Stomach (tissue), 4 donors: ENCODE results near the gene C15orf39.

ENCODE experiments used
- POLR2A ChIP-seq, 4 donors: fragments of 450-650 bp; IDR thresholded peaks; one replicate each; pipeline ENCODE4 v1.6.1; 2016; ENCODE audit warnings: antibody characterized with exemption in 4 of 4, control low read depth in 2 of 4, mild to moderate bottlenecking in 1 of 4, moderate library complexity in 1 of 4
- POLR2AphosphoS5 ChIP-seq, 3 donors: sonication (generic); formaldehyde crosslinking; IDR thresholded peaks; one replicate each; pipeline ENCODE4 v1.6.1; 2016; ENCODE audit warnings: antibody characterized with exemption in 3 of 3
- TF ChIP-seq, protein P1 (sequence below), 7 experiments: fragments of 450-650 bp in 4 of 7; fragments of 200-600 bp in 3 of 7; sonication (generic) in 3 of 7; IDR thresholded peaks; one replicate each; pipeline ENCODE4 v1.5.1; 2016 to 2019; ENCODE audit warnings: antibody characterized with exemption in 7 of 7, control low read depth in 2 of 7, mild to moderate bottlenecking in 1 of 7

GRCh38 chr15:75198560-75199356, 2.9 kb upstream of the C15orf39 start:
- TF ChIP-seq, protein P1, sequence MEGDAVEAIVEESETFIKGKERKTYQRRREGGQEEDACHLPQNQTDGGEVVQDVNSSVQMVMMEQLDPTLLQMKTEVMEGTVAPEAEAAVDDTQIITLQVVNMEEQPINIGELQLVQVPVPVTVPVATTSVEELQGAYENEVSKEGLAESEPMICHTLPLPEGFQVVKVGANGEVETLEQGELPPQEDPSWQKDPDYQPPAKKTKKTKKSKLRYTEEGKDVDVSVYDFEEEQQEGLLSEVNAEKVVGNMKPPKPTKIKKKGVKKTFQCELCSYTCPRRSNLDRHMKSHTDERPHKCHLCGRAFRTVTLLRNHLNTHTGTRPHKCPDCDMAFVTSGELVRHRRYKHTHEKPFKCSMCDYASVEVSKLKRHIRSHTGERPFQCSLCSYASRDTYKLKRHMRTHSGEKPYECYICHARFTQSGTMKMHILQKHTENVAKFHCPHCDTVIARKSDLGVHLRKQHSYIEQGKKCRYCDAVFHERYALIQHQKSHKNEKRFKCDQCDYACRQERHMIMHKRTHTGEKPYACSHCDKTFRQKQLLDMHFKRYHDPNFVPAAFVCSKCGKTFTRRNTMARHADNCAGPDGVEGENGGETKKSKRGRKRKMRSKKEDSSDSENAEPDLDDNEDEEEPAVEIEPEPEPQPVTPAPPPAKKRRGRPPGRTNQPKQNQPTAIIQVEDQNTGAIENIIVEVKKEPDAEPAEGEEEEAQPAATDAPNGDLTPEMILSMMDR (IDR thresholded peaks at IDR 0.05), result no peak
- TF ChIP-seq POLR2A (IDR thresholded peaks at IDR 0.05), result no peak
- no peak for TF ChIP-seq POLR2AphosphoS5 (IDR thresholded peaks at IDR 0.05)
